IMR-90 (cell line): ENCODE results near the gene MAK. TPM values are rescaled to one million over a fixed set of nuclear protein-coding genes. Genes with fewer than 3 reads are reported as not detected.

ENCODE experiments used
- ATAC-seq: fragments of 200-7000 bp; cut with Tn5 transposase; 2 replicates; pipeline ENCODE4 v1.9.1; 2020; ENCODE audit warnings: low read depth, mild to moderate bottlenecking, moderate library complexity
- BruUV-seq: library from RNA; stranded (reverse); fragments of 400-500 nt; replicated peaks from 2 replicates; lab custom pipeline; 2021; lab: Mats Ljungman, UMichigan
- CTCF ChIA-PET: fragments of 300-600 bp; formaldehyde crosslinking; extraction: SDS; loops from one replicate; lab custom pipeline; 2021; ENCODE audit warnings: antibody characterized with exemption; lab: Yijun Ruan, JAX
- POLR2A ChIA-PET: fragments of 300-600 bp; sonication (Branson Sonifier 250); formaldehyde crosslinking; loops from one replicate; lab custom pipeline; 2022; ENCODE audit warnings: antibody characterized with exemption; ENCODE audit not compliant: unreplicated experiment; lab: Charles Lee
- DNase-seq: peaks from one replicate; pipeline ENCODE4 v3.0.0; 2013
- H2AFZ ChIP-seq: replicated peaks from 2 replicates; pipeline ENCODE3; 2013; ENCODE audit warnings: low read length, mild to moderate bottlenecking; ENCODE audit not compliant: poor library complexity
- H2AK5ac ChIP-seq: 2 replicates; pipeline ENCODE4 v1.6.1; 2013; ENCODE audit warnings: low read depth, low read length, inconsistent platforms
- H2AK9ac ChIP-seq: replicated peaks from 2 replicates; pipeline ENCODE3; 2013; ENCODE audit warnings: mild to moderate bottlenecking, low read depth, low read length, moderate library complexity; ENCODE audit not compliant: poor library complexity
- H2BK120ac ChIP-seq: 2 replicates; pipeline ENCODE4 v1.6.1; 2013; ENCODE audit warnings: low read depth, low read length, inconsistent platforms
- H2BK15ac ChIP-seq: 3 replicates; pipeline ENCODE4 v1.6.1; 2013; ENCODE audit warnings: low read depth, low read length, inconsistent platforms
- H2BK20ac ChIP-seq: 2 replicates; pipeline ENCODE4 v1.6.1; 2013; ENCODE audit warnings: low read depth, mild to moderate bottlenecking, inconsistent platforms, low read length, moderate library complexity
- H2BK5ac ChIP-seq: 2 replicates; pipeline ENCODE4 v1.6.1; 2013; ENCODE audit warnings: mild to moderate bottlenecking, low read depth, low read length, inconsistent platforms; ENCODE audit not compliant: poor library complexity, severe bottlenecking
- H3K14ac ChIP-seq: replicated peaks from 2 replicates; pipeline ENCODE4 v1.6.1; 2013; ENCODE audit warnings: low read depth, low read length, inconsistent platforms
- H3K18ac ChIP-seq: 2 replicates; pipeline ENCODE4 v1.6.1; 2013; ENCODE audit warnings: low read depth, low read length, control low read depth
- H3K23ac ChIP-seq: 2 replicates; pipeline ENCODE4 v1.6.1; 2013; ENCODE audit warnings: low read depth, low read length, inconsistent platforms
- H3K27ac ChIP-seq: 2 replicates; pipeline ENCODE4 v1.5.1; 2013; ENCODE audit warnings: mild to moderate bottlenecking, control low read depth, low read length; ENCODE audit not compliant: insufficient read depth
- H3K27me3 ChIP-seq: 2 replicates; pipeline ENCODE4 v1.6.1; 2013; ENCODE audit warnings: low read length; ENCODE audit not compliant: control insufficient read depth, insufficient read depth
- H3K36me3 ChIP-seq: 2 replicates; pipeline ENCODE4 v1.6.1; 2013; ENCODE audit warnings: low read length, mixed read lengths; ENCODE audit not compliant: control insufficient read depth, insufficient read depth
- H3K4ac ChIP-seq: 2 replicates; pipeline ENCODE4 v1.6.1; 2013; ENCODE audit warnings: low read depth, low read length, inconsistent platforms
- H3K4me1 ChIP-seq: 2 replicates; pipeline ENCODE4 v1.6.1; 2013; ENCODE audit warnings: low read length, mixed read lengths; ENCODE audit not compliant: control insufficient read depth, insufficient read depth
- H3K4me2 ChIP-seq: 2 replicates; pipeline ENCODE4 v1.6.1; 2013; ENCODE audit warnings: low read depth, mild to moderate bottlenecking, control low read depth, low read length, moderate library complexity
- H3K4me3 ChIP-seq: 2 replicates; pipeline ENCODE4 v1.5.1; 2013; ENCODE audit warnings: low read depth, mild to moderate bottlenecking, control low read depth, low read length, moderate library complexity; ENCODE audit not compliant: insufficient read depth
- H3K56ac ChIP-seq: 2 replicates; pipeline ENCODE4 v1.6.1; 2013; ENCODE audit warnings: low read length, inconsistent platforms; ENCODE audit not compliant: insufficient read depth; ENCODE audit errors: extremely low read depth
- H3K79me1 ChIP-seq, 2 experiments: 2 replicates each; pipeline ENCODE4 v1.6.1; 2013; ENCODE audit warnings: low read length in 2 of 2, inconsistent platforms in 1 of 2, low read depth in 1 of 2
- H3K9ac ChIP-seq: 2 replicates; pipeline ENCODE4 v1.6.1; 2013; ENCODE audit warnings: low read depth, low read length, control low read depth
- H3K9me1 ChIP-seq: 2 replicates; pipeline ENCODE4 v1.6.1; 2013; ENCODE audit warnings: low read length, inconsistent platforms; ENCODE audit not compliant: insufficient read depth
- H3K9me3 ChIP-seq: 2 replicates; pipeline ENCODE4 v1.6.1; 2013; ENCODE audit warnings: low read length; ENCODE audit not compliant: control insufficient read depth, insufficient read depth
- H4K20me1 ChIP-seq: 2 replicates; pipeline ENCODE4 v1.6.1; 2013; ENCODE audit warnings: low read length, inconsistent platforms; ENCODE audit not compliant: insufficient read depth
- H4K5ac ChIP-seq: 2 replicates; pipeline ENCODE4 v1.6.1; 2013; ENCODE audit warnings: mild to moderate bottlenecking, low read depth, low read length, control low read depth
- H4K8ac ChIP-seq, 2 experiments: 2 replicates each; pipeline ENCODE4 v1.6.1; 2013; ENCODE audit warnings: low read depth in 2 of 2, low read length in 2 of 2, control low read depth in 1 of 2, inconsistent platforms in 1 of 2
- H4K91ac ChIP-seq: 2 replicates; pipeline ENCODE4 v1.6.1; 2013; ENCODE audit warnings: low read depth, low read length, inconsistent platforms; ENCODE audit not compliant: insufficient read depth
- CEBPB ChIP-seq: IDR thresholded peaks from 2 replicates; pipeline ENCODE4 v1.6.1; 2012; ENCODE audit warnings: low read depth, low read length, improper control_type of control experiment
- WGBS, 2 experiments: methylation state at CpG; one replicate each; pipeline versions ENCODE4 v1.1.5 to v1.1.7; 2013; ENCODE audit warnings: missing lambda C conversion rate in 2 of 2; ENCODE audit not compliant: insufficient read length in 1 of 2; ENCODE audit errors: extremely low coverage in 2 of 2; 5-methylcytosine and 5-hydroxymethylcytosine counted together
- dilution Hi-C: fragments of 300-500 bp; cut with HindIII; formaldehyde crosslinking; loops from one replicate; pipeline ENCODE4 v1.14.3; 2018; ENCODE audit warnings: low sequenced_read_pairs; ENCODE audit not compliant: unreplicated experiment
- in situ Hi-C: fragments of 300-500 bp; cut with MboI; formaldehyde crosslinking; loops from 3 replicates; pipeline ENCODE4 v1.14.3; 2019; ENCODE audit warnings: low sequenced_read_pairs, inconsistent platforms, mixed read lengths
- intact Hi-C: fragments of 100-400 bp; cut with micrococcal nuclease; formaldehyde crosslinking; loops from 2 replicates; pipeline ENCODE4 v1.10.0; 2022
- polyA plus RNA-seq, 3 experiments: library from polyadenylated mRNA; depleted of rRNA; stranded (reverse); fragments of >200 nt; gene quantifications; 2 replicates each; pipeline ENCODE4 v1.2.3, GENCODE V29; 2012; ENCODE audit warnings: low replicate concordance in 1 of 3
- total RNA-seq: library from RNA; depleted of rRNA; stranded (reverse); fragments of >200 nt; gene quantifications from 2 replicates; pipeline ENCODE4 v1.2.3, GENCODE V29; 2012

The MAK gene
- total and polyA plus RNA-seq, 2 of the 4 experiments (the other 2 are of a cell fraction), result not detected

DNA sequence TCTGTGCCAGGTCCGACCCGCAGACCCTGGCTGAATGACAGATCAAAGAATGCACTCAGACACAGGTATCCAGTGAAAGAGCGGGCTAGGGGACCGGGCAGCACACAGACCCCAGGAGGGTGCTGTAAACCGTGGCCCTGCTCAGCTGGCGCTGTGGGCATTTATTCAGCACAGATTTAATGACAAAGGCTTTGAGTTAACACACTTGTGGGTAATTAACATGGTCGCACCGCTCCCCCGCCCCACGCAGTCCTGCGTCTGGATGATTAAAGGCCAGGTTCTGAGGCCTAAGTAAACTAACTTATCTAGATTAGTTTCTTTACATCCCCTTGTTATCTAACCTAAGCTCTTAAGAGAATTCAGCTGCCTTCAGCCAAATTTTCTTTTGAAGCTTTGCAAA is 3.5 kb downstream of the MAK start:
- Histone ChIP-seq H3K18ac (no peak overlapping the region), H2BK15ac (no peak overlapping the region), H3K9me1 (no peaks in the 10 kb centered on the region), H3K36me3 (no peaks in the 10 kb centered on the region), H2BK120ac (no peak overlapping the region), H4K5ac (no peak overlapping the region), H4K8ac (no peak overlapping the region), H3K4me1 (peaks cover 3% of the 10 kb centered on the region; the same call in 1 of the 2 replicates), H3K9ac (no peak overlapping the region), H4K20me1 (no peaks in the 10 kb centered on the region), H3K4me2 (no peak overlapping the region), H3K4ac (no peak overlapping the region), H4K91ac (no peak overlapping the region), H2AFZ (no peak overlapping the region), H3K23ac (no peak overlapping the region), H3K56ac (no peak overlapping the region), H3K79me1 (no peaks in the 10 kb centered on the region), H2AK9ac (no peak overlapping the region), H3K4me3 (no peak overlapping the region), H3K27me3 (peaks cover 24% of the 10 kb centered on the region), H2AK5ac (no peak overlapping the region), H3K9me3 (no peaks in the 10 kb centered on the region), H3K14ac (no peak overlapping the region), H2BK20ac (no peak overlapping the region), H2BK5ac (no peak overlapping the region), H3K27ac (no peak overlapping the region)
- 84% methylated on average over 3 of the region's 11 CpGs; no CpG with 5 or more reads in 1 of the 2 experiments for WGBS, 2 experiments
- no peak for TF ChIP-seq CEBPB
- BruUV-seq, result no TSS peak
- POLR2A ChIA-PET, result no interaction called here
- CTCF ChIA-PET, result interaction anchor here (0.6 kb wide), 1 partner anchor 29 kb away, joined by 3 read pairs; no protein-coding TSS in a partner anchor
- in situ Hi-C loops, result loop anchor here (25.0 kb wide), 1 partner anchor 677 kb away; no protein-coding TSS in a partner anchor
- ATAC-seq, result no peak
- no peak for DNase-seq
- intact Hi-C loops, result loop anchor here (5.0 kb wide), 1 partner anchor 232 kb away; no protein-coding TSS in a partner anchor
- dilution Hi-C loops, result no loop called here
